IMR-90 (cell line): ENCODE data around the gene COL9A3. TPM values are rescaled to one million over a fixed set of nuclear protein-coding genes. Genes with fewer than 3 reads are reported as not detected.

Experiments used
- ATAC-seq: fragments of 200-7000 bp; cut with Tn5 transposase; 2 replicates; pipeline ENCODE4 v1.9.1; 2020; ENCODE audit warnings: low read depth, mild to moderate bottlenecking, moderate library complexity
- BruUV-seq: library from RNA; stranded (reverse); fragments of 400-500 nt; replicated peaks from 2 replicates; lab custom pipeline; 2021; lab: Mats Ljungman, UMichigan
- CTCF ChIA-PET: fragments of 300-600 bp; formaldehyde crosslinking; extraction: SDS; loops from one replicate; lab custom pipeline; 2021; ENCODE audit warnings: antibody characterized with exemption; lab: Yijun Ruan, JAX
- POLR2A ChIA-PET: fragments of 300-600 bp; sonication (Branson Sonifier 250); formaldehyde crosslinking; loops from one replicate; lab custom pipeline; 2022; ENCODE audit warnings: antibody characterized with exemption; ENCODE audit not compliant: unreplicated experiment; lab: Charles Lee
- DNase-seq: peaks from one replicate; pipeline ENCODE4 v3.0.0; 2013
- H2AFZ ChIP-seq: replicated peaks from 2 replicates; pipeline ENCODE3; 2013; ENCODE audit warnings: low read length, mild to moderate bottlenecking; ENCODE audit not compliant: poor library complexity
- H2AK5ac ChIP-seq: 2 replicates; pipeline ENCODE4 v1.6.1; 2013; ENCODE audit warnings: low read depth, low read length, inconsistent platforms
- H2AK9ac ChIP-seq: replicated peaks from 2 replicates; pipeline ENCODE3; 2013; ENCODE audit warnings: mild to moderate bottlenecking, low read depth, low read length, moderate library complexity; ENCODE audit not compliant: poor library complexity
- H2BK120ac ChIP-seq: 2 replicates; pipeline ENCODE4 v1.6.1; 2013; ENCODE audit warnings: low read depth, low read length, inconsistent platforms
- H2BK15ac ChIP-seq: 3 replicates; pipeline ENCODE4 v1.6.1; 2013; ENCODE audit warnings: low read depth, low read length, inconsistent platforms
- H2BK20ac ChIP-seq: 2 replicates; pipeline ENCODE4 v1.6.1; 2013; ENCODE audit warnings: low read depth, mild to moderate bottlenecking, inconsistent platforms, low read length, moderate library complexity
- H2BK5ac ChIP-seq: 2 replicates; pipeline ENCODE4 v1.6.1; 2013; ENCODE audit warnings: mild to moderate bottlenecking, low read depth, low read length, inconsistent platforms; ENCODE audit not compliant: poor library complexity, severe bottlenecking
- H3K14ac ChIP-seq: replicated peaks from 2 replicates; pipeline ENCODE4 v1.6.1; 2013; ENCODE audit warnings: low read depth, low read length, inconsistent platforms
- H3K18ac ChIP-seq: 2 replicates; pipeline ENCODE4 v1.6.1; 2013; ENCODE audit warnings: low read depth, low read length, control low read depth
- H3K23ac ChIP-seq: 2 replicates; pipeline ENCODE4 v1.6.1; 2013; ENCODE audit warnings: low read depth, low read length, inconsistent platforms
- H3K27ac ChIP-seq: 2 replicates; pipeline ENCODE4 v1.5.1; 2013; ENCODE audit warnings: mild to moderate bottlenecking, control low read depth, low read length; ENCODE audit not compliant: insufficient read depth
- H3K27me3 ChIP-seq: 2 replicates; pipeline ENCODE4 v1.6.1; 2013; ENCODE audit warnings: low read length; ENCODE audit not compliant: control insufficient read depth, insufficient read depth
- H3K36me3 ChIP-seq: 2 replicates; pipeline ENCODE4 v1.6.1; 2013; ENCODE audit warnings: low read length, mixed read lengths; ENCODE audit not compliant: control insufficient read depth, insufficient read depth
- H3K4ac ChIP-seq: 2 replicates; pipeline ENCODE4 v1.6.1; 2013; ENCODE audit warnings: low read depth, low read length, inconsistent platforms
- H3K4me1 ChIP-seq: 2 replicates; pipeline ENCODE4 v1.6.1; 2013; ENCODE audit warnings: low read length, mixed read lengths; ENCODE audit not compliant: control insufficient read depth, insufficient read depth
- H3K4me2 ChIP-seq: 2 replicates; pipeline ENCODE4 v1.6.1; 2013; ENCODE audit warnings: low read depth, mild to moderate bottlenecking, control low read depth, low read length, moderate library complexity
- H3K4me3 ChIP-seq: 2 replicates; pipeline ENCODE4 v1.5.1; 2013; ENCODE audit warnings: low read depth, mild to moderate bottlenecking, control low read depth, low read length, moderate library complexity; ENCODE audit not compliant: insufficient read depth
- H3K56ac ChIP-seq: 2 replicates; pipeline ENCODE4 v1.6.1; 2013; ENCODE audit warnings: low read length, inconsistent platforms; ENCODE audit not compliant: insufficient read depth; ENCODE audit errors: extremely low read depth
- H3K79me1 ChIP-seq, 2 experiments: 2 replicates each; pipeline ENCODE4 v1.6.1; 2013; ENCODE audit warnings: low read length in 2 of 2, inconsistent platforms in 1 of 2, low read depth in 1 of 2
- H3K9ac ChIP-seq: 2 replicates; pipeline ENCODE4 v1.6.1; 2013; ENCODE audit warnings: low read depth, low read length, control low read depth
- H3K9me1 ChIP-seq: 2 replicates; pipeline ENCODE4 v1.6.1; 2013; ENCODE audit warnings: low read length, inconsistent platforms; ENCODE audit not compliant: insufficient read depth
- H3K9me3 ChIP-seq: 2 replicates; pipeline ENCODE4 v1.6.1; 2013; ENCODE audit warnings: low read length; ENCODE audit not compliant: control insufficient read depth, insufficient read depth
- H4K20me1 ChIP-seq: 2 replicates; pipeline ENCODE4 v1.6.1; 2013; ENCODE audit warnings: low read length, inconsistent platforms; ENCODE audit not compliant: insufficient read depth
- H4K5ac ChIP-seq: 2 replicates; pipeline ENCODE4 v1.6.1; 2013; ENCODE audit warnings: mild to moderate bottlenecking, low read depth, low read length, control low read depth
- H4K8ac ChIP-seq, 2 experiments: 2 replicates each; pipeline ENCODE4 v1.6.1; 2013; ENCODE audit warnings: low read depth in 2 of 2, low read length in 2 of 2, control low read depth in 1 of 2, inconsistent platforms in 1 of 2
- H4K91ac ChIP-seq: 2 replicates; pipeline ENCODE4 v1.6.1; 2013; ENCODE audit warnings: low read depth, low read length, inconsistent platforms; ENCODE audit not compliant: insufficient read depth
- BHLHE40 ChIP-seq: fragments of 150-350 bp; IDR thresholded peaks from 2 replicates; pipeline ENCODE4 v1.6.1; 2016; ENCODE audit warnings: mild to moderate bottlenecking, low read depth, low read length
- CEBPB ChIP-seq: IDR thresholded peaks from 2 replicates; pipeline ENCODE4 v1.6.1; 2012; ENCODE audit warnings: low read depth, low read length, improper control_type of control experiment
- CTCF ChIP-seq: conservative IDR thresholded peaks from 2 replicates; pipeline ENCODE4 v1.5.1; 2012; ENCODE audit warnings: mild to moderate bottlenecking, low read depth, low read length, improper control_type of control experiment
- ELK1 ChIP-seq: fragments of 150-350 bp; IDR thresholded peaks from 2 replicates; pipeline ENCODE4 v1.6.1; 2016; ENCODE audit warnings: low read depth, mild to moderate bottlenecking, low read length, moderate library complexity, borderline replicate concordance
- MAZ ChIP-seq: IDR thresholded peaks from 2 replicates; pipeline ENCODE4 v1.6.1; 2012; ENCODE audit warnings: low read depth, mild to moderate bottlenecking, low read length, improper control_type of control experiment, moderate library complexity, borderline replicate concordance
- MXI1 ChIP-seq: IDR thresholded peaks from 2 replicates; pipeline ENCODE4 v1.6.1; 2012; ENCODE audit warnings: low read depth, mild to moderate bottlenecking, low read length, moderate library complexity, borderline replicate concordance
- NFE2L2 ChIP-seq: fragments of 150-350 bp; IDR thresholded peaks from 2 replicates; pipeline ENCODE4 v1.6.1; 2016; ENCODE audit warnings: low read depth, mild to moderate bottlenecking, low read length
- POLR2A ChIP-seq: IDR thresholded peaks from 2 replicates; pipeline ENCODE4 v1.6.1; 2012; ENCODE audit warnings: mild to moderate bottlenecking, low read depth, low read length
- RAD21 ChIP-seq: IDR thresholded peaks from 2 replicates; pipeline ENCODE4 v1.6.1; 2012; ENCODE audit warnings: low read length, improper control_type of control experiment
- RCOR1 ChIP-seq: IDR thresholded peaks from 2 replicates; pipeline ENCODE4 v1.6.1; 2012; ENCODE audit warnings: mild to moderate bottlenecking, low read length, improper control_type of control experiment; ENCODE audit not compliant: insufficient replicate concordance
- RFX5 ChIP-seq: IDR thresholded peaks from 2 replicates; pipeline ENCODE4 v1.8.0; 2012; ENCODE audit warnings: low read depth, mild to moderate bottlenecking, low read length, moderate library complexity
- SMC3 ChIP-seq: fragments of 150-350 bp; IDR thresholded peaks from 2 replicates; pipeline ENCODE4 v1.6.1; 2016; ENCODE audit warnings: low read depth, mild to moderate bottlenecking, antibody characterized with exemption, low read length, moderate library complexity
- WGBS, 2 experiments: methylation state at CpG; one replicate each; pipeline versions ENCODE4 v1.1.5 to v1.1.7; 2013; ENCODE audit warnings: missing lambda C conversion rate in 2 of 2; ENCODE audit not compliant: insufficient read length in 1 of 2; ENCODE audit errors: extremely low coverage in 2 of 2; 5-methylcytosine and 5-hydroxymethylcytosine counted together
- dilution Hi-C: fragments of 300-500 bp; cut with HindIII; formaldehyde crosslinking; loops from one replicate; pipeline ENCODE4 v1.14.3; 2018; ENCODE audit warnings: low sequenced_read_pairs; ENCODE audit not compliant: unreplicated experiment
- in situ Hi-C: fragments of 300-500 bp; cut with MboI; formaldehyde crosslinking; loops from 3 replicates; pipeline ENCODE4 v1.14.3; 2019; ENCODE audit warnings: low sequenced_read_pairs, inconsistent platforms, mixed read lengths
- intact Hi-C: fragments of 100-400 bp; cut with micrococcal nuclease; formaldehyde crosslinking; loops from 2 replicates; pipeline ENCODE4 v1.10.0; 2022
- polyA plus RNA-seq, 3 experiments: library from polyadenylated mRNA; depleted of rRNA; stranded (reverse); fragments of >200 nt; gene quantifications; 2 replicates each; pipeline ENCODE4 v1.2.3, GENCODE V29; 2012; ENCODE audit warnings: low replicate concordance in 1 of 3
- total RNA-seq: library from RNA; depleted of rRNA; stranded (reverse); fragments of >200 nt; gene quantifications from 2 replicates; pipeline ENCODE4 v1.2.3, GENCODE V29; 2012
- TF ChIP-seq, protein P1 (sequence below): fragments of 150-350 bp; IDR thresholded peaks from 2 replicates; pipeline ENCODE4 v1.6.1; 2017; ENCODE audit warnings: mild to moderate bottlenecking, antibody characterized with exemption, low read length, low read depth

COL9A3 gene
- total and polyA plus RNA-seq, 2 of the 4 experiments (the other 2 are of a cell fraction) = 0.36 to 1.4 TPM

GRCh38 chr20:62787866-62788265, 29.0 kb upstream of the COL9A3 start:
- H3K9me1 ChIP-seq = peaks cover 9% of the 10 kb centered on the region
- no peak overlapping the region for H4K5ac ChIP-seq
- no peaks in the 10 kb centered on the region for H3K36me3 ChIP-seq
- dilution Hi-C loops = no loop called here
- no peak overlapping the region for H3K27ac ChIP-seq
- peaks cover 2% of the 10 kb centered on the region; the same call in 1 of the 2 replicates for H3K27me3 ChIP-seq
- no TSS peak for BruUV-seq
- H2BK15ac ChIP-seq = no peak overlapping the region; the same call in 2 of the 3 replicates
- no peak overlapping the region for H3K14ac ChIP-seq
- H4K91ac ChIP-seq = no peak overlapping the region
- in situ Hi-C loops = no loop called here
- intact Hi-C loops = no loop called here
- no peak overlapping the region for H2BK120ac ChIP-seq
- no peak overlapping the region for H3K18ac ChIP-seq
- ChIA-PET CTCF (interaction anchor here (1.5 kb wide), 1 partner anchor 84 kb away, joined by 5 read pairs; no protein-coding TSS in a partner anchor), POLR2A (no interaction called here)
- no peak overlapping the region for H2AK9ac ChIP-seq
- H2AK5ac ChIP-seq = no peak overlapping the region; the same call in 1 of the 2 replicates
- ATAC-seq (no peak), DNase-seq (no peak)
- WGBS, 2 experiments = 83% methylated on average over 2 of the region's 5 CpGs; no CpG with 5 or more reads in 1 of the 2 experiments
- H3K56ac ChIP-seq = no peak overlapping the region
- no peak overlapping the region for H3K4ac ChIP-seq
- no peak overlapping the region for H2BK20ac ChIP-seq
- H3K23ac ChIP-seq = no peak overlapping the region
- H2AFZ ChIP-seq = no peak overlapping the region
- H4K20me1 ChIP-seq = 0 out of 2 replicates have a peak, but pooled peaks cover 6% of the 10 kb centered on the region
- H3K9ac ChIP-seq = no peak overlapping the region
- H3K79me1 ChIP-seq = no peaks in the 10 kb centered on the region
- H3K4me1 ChIP-seq = peaks cover 13% of the 10 kb centered on the region
- no peak overlapping the region for H3K4me2 ChIP-seq
- no peak overlapping the region for H2BK5ac ChIP-seq
- no peak overlapping the region for H4K8ac ChIP-seq
- H3K9me3 ChIP-seq = no peaks in the 10 kb centered on the region
- H3K4me3 ChIP-seq = no peak overlapping the region
- TF ChIP-seq POLR2A (no peak), MAZ (no peak), NFE2L2 (no peak), RAD21 (no peak), BHLHE40 (no peak), RCOR1 (no peak), CTCF (no peak), RFX5 (no peak), MXI1 (no peak), ELK1 (no peak), SMC3 (no peak), CEBPB (no peak)
- TF ChIP-seq, protein P1, sequence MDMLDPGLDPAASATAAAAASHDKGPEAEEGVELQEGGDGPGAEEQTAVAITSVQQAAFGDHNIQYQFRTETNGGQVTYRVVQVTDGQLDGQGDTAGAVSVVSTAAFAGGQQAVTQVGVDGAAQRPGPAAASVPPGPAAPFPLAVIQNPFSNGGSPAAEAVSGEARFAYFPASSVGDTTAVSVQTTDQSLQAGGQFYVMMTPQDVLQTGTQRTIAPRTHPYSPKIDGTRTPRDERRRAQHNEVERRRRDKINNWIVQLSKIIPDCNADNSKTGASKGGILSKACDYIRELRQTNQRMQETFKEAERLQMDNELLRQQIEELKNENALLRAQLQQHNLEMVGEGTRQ = no peak
